Loucy (cell line): ENCODE measurements around the gene DAP.

Experiments used
- CTCF ChIP-seq: fragments of 200-600 bp; sonication (generic); conservative IDR thresholded peaks from 2 replicates; pipeline ENCODE4 v1.5.1; 2014; ENCODE audit warnings: mild to moderate bottlenecking, antibody characterized with exemption, low read length
- EZH2phosphoT487 ChIP-seq: fragments of 200-600 bp; IDR thresholded peaks from 2 replicates; pipeline ENCODE4 v1.6.1; 2018; ENCODE audit warnings: antibody characterized with exemption, mild to moderate bottlenecking, moderate library complexity, borderline replicate concordance

GRCh38 chr5:10655161-10655971, 105.7 kb downstream of the DAP start:
- TF ChIP-seq CTCF (no peak), EZH2phosphoT487 (no peak)
